NOMO-1 treated with dmso at 0.1 percent for 144 hours (cell line): ENCODE data around the gene TLCD3B.
"Not testable (repeated sequence)": the region's sequence is repeated elsewhere in the genome, so short reads cannot be mapped to it uniquely, and the experiment has no call there.

Experiments
- DNase-seq: peaks from one replicate; lab custom pipeline; 2025; ENCODE audit not compliant: unreplicated experiment; lab: John Stamatoyannopoulos, UW

TLCD3B gene

GRCh38 chr16:30026449-30026848, 4.6 kb downstream of the TLCD3B start:
- DNase-seq, result no peak

DNA sequence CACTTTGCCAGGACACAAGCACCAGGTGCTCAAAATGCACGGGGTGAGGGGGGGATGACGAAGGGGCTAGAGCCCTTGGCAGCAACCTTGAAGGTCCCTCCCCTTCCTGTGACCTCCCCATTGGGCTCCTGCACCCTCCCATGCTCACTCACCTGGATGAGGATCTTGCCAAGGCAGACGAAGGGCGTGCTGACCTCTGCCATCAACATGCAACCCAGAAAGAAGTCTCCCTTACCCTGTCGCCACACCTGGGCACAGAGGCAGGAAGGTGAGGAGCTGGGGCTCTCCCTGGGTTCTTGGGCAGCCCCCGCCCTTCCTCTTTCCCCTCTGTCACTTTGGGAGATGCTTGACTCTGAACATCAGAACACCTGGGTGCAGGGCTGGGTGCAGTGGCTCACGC, 5.5 kb downstream of the TLCD3B start:
- DNase-seq, result no peak

DNA sequence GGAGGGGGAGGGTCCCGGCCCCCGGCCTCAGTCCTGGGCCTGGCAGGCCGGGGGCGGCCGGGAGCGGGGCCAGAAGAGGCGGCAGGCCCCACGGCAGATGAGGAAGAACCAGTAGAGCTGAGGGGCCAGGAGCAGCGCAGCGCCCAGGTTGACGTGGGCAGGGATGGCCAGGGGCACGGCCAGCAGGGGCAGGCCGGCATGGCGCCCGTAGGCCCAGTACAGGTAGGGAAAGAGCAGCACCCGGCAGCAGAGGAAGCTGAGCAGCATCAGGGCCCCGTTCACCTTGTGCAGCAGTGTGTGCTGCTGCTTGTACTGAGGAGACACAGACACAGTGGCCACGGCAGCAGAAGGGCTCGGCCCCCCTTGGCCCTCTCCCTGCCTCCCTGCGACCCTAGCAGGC, 5.9 kb downstream of the TLCD3B start:
- DNase-seq, result no peak

DNA sequence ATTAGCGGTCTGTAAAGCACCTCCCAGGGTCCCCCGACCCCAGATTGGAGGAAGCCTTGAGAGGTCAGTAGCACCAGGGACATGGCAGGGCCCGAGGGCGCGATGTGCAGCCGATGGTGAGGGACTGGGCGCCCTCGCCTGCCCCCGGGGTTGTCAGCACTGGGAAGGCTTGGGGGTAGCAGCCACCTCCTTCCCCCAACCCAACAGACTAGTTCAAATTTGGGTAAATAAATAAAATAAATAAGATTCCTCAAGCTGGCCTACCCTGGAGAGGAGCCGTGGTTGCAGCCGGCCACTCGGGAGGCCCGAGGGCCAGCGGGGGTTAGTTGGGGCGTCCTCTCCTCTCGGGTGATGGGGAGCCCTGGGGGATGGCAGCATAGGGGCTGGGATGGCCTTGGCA, 6.6 kb downstream of the TLCD3B start:
- DNase-seq, result no peak

DNA sequence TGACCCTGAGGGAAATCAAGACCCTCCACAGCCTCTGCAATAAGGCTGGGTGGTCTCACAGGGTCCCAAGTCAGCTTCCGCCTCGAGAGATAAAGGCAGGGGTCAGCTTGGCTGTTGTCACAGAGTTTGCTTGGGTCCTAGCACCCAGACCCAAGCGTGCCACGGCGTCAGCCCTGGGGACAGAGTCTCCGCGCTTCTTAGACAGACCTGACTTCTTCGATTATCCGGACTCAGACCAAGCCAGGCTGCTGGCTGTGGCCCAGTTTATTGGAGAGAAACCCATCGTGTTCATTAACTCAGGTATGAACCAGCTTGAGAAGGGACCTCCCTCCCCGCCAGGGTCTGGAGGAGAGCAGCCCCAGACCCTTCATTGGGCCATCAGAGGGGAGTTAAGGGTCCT, 7.5 kb downstream of the TLCD3B start:
- DNase-seq, result no peak

- no peak for DNase-seq
Measured at GRCh38 chr16:30022887-30023286, 8.2 kb downstream of the TLCD3B start, which contains the start of gene C16orf92. C16orf92 (plus strand) TSS chr16:30023198; CDS start chr16:30023341, 143 bp downstream.

DNA sequence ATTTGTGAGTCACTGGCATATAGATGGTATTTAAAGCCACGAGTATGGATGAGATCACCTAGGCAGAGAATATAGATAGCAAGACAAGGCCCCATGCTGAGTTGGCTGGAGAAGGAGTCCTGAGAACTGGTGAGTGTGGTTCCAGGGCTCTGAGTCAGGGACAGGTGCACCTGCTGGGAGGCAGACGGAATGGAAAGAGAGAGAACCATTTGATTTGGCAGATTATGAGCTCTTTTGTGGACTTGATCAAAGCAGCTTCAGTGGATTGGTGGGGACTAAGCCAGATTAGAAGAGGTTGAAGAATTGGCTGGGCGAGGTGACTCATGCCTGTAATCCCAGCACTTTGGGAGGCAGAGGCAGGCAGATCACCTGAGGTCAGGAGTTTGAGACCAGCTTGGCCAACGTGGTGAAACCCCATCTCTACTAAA, 12.3 kb downstream of the TLCD3B start:
- no peak for DNase-seq

DNA sequence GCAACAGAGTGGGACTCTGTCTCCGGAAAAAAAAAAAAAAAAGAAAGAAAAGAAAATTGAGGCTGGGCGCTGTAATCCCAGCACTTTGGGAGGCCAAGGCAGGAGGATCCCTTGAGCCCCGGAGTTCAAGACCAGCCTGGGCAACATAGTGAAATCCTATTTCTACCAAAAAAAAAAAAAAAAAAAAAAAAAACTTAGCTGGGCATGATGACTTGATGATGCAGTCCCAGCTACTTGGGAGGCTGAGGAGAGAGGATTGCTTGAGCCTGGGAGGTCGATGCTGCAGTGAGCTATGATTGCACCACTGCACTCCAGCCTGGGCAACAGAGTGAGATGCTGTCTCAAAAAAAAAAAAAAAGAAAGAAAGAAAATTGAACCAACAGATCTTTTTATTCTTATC, 13.1 kb downstream of the TLCD3B start:
- DNase-seq, result not testable (repeated sequence)

DNA sequence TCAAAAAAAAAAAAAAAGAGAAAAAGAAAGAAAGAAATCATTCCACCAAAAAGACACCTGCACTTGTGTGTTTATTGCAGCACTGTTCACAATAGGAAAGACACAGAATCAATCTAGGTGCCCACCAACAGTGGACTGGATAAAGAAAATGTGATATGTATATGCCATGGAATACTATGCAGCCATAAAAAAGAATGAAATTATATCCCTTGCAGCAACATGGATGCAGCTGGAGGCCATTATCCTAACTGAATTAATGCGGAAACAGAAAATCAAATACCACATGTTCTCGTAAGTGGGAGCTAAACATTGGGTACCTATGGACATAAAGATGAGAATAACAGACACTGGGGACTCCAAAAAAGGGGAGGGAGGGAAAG, 13.8 kb downstream of the TLCD3B start:
- no peak for DNase-seq

- DNase-seq, result no peak
Measured at GRCh38 chr16:30016555-30017276, 14.4 kb downstream of the TLCD3B start.

- not testable (repeated sequence) for DNase-seq
Measured at GRCh38 chr16:30015450-30015849, 15.6 kb downstream of the TLCD3B start.

GRCh38 chr16:30012598-30012997, 18.5 kb downstream of the TLCD3B start:
- DNase-seq, result not testable (repeated sequence)

GRCh38 chr16:30011714-30012504, 19.2 kb downstream of the TLCD3B start:
- no peak for DNase-seq

- no peak for DNase-seq
Measured at GRCh38 chr16:30010844-30011713, 20.0 kb downstream of the TLCD3B start, which contains the start of gene DOC2A. DOC2A (minus strand) TSS chr16:30011027; CDS start chr16:30010222, 805 bp downstream.

DNA sequence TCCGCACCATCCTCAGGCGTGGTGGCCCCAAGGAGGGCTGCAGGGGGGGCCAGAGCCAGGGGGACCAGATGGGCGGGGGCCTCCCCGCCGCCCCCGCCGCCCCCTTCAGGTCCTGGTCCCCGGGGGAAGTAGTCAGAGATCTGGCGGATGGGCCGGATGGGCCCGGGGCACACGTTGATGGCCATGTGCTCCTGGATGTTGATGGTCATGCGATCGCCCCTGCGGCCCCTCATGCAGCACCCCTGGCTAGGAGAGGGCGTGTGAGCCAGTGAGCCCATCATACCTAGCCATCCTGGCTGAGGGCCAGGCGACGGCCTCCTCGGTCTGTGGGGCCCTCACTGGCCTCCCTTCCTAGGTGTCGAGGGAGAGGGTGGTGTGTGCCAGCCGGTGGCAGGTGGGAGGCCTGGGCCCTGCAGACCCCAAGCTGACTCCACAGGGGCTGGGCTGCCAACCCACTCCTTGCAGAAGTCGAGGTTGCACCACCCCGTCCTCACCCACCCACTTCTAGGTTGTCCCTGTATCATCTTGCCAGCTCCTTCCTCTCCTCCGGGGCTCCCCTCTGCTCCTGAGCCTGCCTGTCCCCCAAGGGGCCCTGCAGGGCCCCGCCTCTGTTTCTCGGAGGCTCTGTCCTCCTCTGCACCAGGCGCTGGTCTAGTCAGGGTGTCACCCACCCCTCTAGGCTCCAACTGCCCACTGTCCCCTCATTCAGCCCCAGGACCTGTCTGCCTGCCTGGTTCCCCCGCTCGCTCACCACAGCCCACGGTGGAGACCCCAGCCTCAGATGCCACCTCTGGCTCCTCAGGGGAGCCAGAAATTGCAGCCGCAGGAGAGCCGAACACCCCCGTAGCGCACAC, 20.9 kb downstream of the TLCD3B start:
- no peak for DNase-seq

GRCh38 chr16:30009085-30009862, 21.8 kb downstream of the TLCD3B start:
- no peak for DNase-seq

DNA sequence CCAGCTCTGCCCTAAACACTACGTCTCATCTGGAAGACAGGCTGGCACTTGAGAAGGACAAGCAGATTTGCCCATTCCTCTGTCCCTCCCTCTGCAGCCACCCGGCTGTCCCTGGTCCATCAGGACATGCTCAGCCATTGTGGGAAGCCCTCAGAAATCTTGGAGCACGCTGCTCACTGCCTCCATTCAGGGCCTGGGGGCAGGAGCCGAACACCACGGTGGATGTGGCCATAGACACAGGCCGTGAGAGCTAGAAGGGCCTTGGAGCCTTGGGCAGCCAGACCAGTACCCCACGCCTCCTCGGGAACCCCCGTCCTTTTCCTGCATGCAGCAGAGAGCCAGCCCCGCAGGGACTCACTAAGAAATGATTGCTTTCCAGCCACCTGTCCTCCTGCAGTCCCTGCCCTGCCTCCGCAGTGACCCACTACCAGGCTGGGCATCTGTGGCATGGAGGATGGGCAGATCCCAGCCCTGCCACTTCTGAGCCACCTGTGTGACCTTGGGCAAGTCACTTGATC, 23.6 kb downstream of the TLCD3B start:
- no peak for DNase-seq

- DNase-seq, result no peak
Measured at GRCh38 chr16:30006659-30007377, 24.3 kb downstream of the TLCD3B start.

- DNase-seq, result no peak
Measured at GRCh38 chr16:30006095-30006473, 25.0 kb downstream of the TLCD3B start.
